ENCODE data around the gene SPINK8. TPM values are rescaled to one million over a fixed set of nuclear protein-coding genes. Genes with fewer than 3 reads are reported as not detected.

Gene SPINK8
- total and polyA plus RNA-seq, 2 of the 4 experiments (the other 2 are of a cell fraction) = not detected

DNA sequence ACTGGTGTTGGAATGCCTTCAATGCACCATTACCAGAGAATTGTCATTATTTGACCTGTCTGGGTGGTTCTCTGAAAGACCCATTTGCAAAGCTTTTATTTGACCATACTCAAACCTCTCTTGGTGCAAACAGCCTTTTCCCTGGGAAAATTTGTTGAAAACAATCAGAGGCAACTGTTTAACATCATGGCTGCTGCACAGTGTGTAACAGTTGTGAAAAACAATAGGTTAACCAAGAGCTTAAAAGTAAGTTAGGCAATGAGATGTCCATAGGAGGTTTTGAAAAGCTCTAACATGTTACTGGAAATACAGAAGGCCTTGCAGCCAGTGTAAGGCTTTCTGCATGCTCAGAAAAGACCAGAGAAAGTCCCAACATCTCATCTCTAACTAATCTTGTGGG is 18.9 kb downstream of the SPINK8 start:
- Histone ChIP-seq H3K36me3 (ENCODE audit: control insufficient read depth, insufficient read depth, low read length) (no peaks in the 10 kb centered on the region), H3K4me1 (ENCODE audit: control insufficient read depth, insufficient read depth, low read length) (no peaks in the 10 kb centered on the region), H3K4ac (ENCODE audit: low read depth, low read length) (no peak overlapping the region), H4K8ac (ENCODE audit: low read depth in 2 of 2, low read length in 2 of 2) (no peak overlapping the region), H3K23ac (ENCODE audit: low read depth, low read length) (no peak overlapping the region), H3K56ac (ENCODE audit: extremely low read depth, insufficient read depth, low read length) (no peak overlapping the region), H2AK5ac (ENCODE audit: low read depth, low read length) (no peak overlapping the region), H3K4me3 (ENCODE audit: insufficient read depth, low read depth, low read length) (no peak overlapping the region), H3K14ac (replicated peaks; ENCODE audit: low read depth, low read length) (no peak overlapping the region), H3K79me1 (ENCODE audit: low read depth in 1 of 2, low read length in 2 of 2) (no peaks in the 10 kb centered on the region), H2BK120ac (ENCODE audit: low read depth, low read length) (no peak overlapping the region), H3K9me3 (ENCODE audit: control insufficient read depth, insufficient read depth, low read length) (peaks cover 17% of the 10 kb centered on the region), H3K9me1 (ENCODE audit: insufficient read depth, low read length) (no peaks in the 10 kb centered on the region), H3K18ac (ENCODE audit: low read depth, low read length) (no peak overlapping the region), H2BK15ac (ENCODE audit: low read depth, low read length) (no peak overlapping the region), H3K9ac (ENCODE audit: low read depth, low read length) (no peak overlapping the region), H2AK9ac (replicated peaks; ENCODE audit: low read depth, low read length, poor library complexity) (no peak overlapping the region), H2BK20ac (ENCODE audit: low read depth, low read length) (no peak overlapping the region), H4K91ac (ENCODE audit: insufficient read depth, low read depth, low read length) (no peak overlapping the region), H4K5ac (ENCODE audit: low read depth, low read length) (no peak overlapping the region), H3K27me3 (ENCODE audit: control insufficient read depth, insufficient read depth, low read length) (peaks cover 6% of the 10 kb centered on the region), H4K20me1 (ENCODE audit: insufficient read depth, low read length) (no peaks in the 10 kb centered on the region), H3K27ac (ENCODE audit: insufficient read depth, low read length) (no peak overlapping the region), H3K4me2 (ENCODE audit: low read depth, low read length) (no peak overlapping the region), H2AFZ (replicated peaks; ENCODE audit: low read length, poor library complexity) (no peak overlapping the region), H2BK5ac (ENCODE audit: low read depth, low read length, poor library complexity, severe bottlenecking) (no peak overlapping the region)
- TF ChIP-seq MAZ (IDR thresholded peaks at IDR 0.05; ENCODE audit: borderline replicate concordance, low read depth, low read length) (no peak), CHD1 (IDR thresholded peaks at IDR 0.05; ENCODE audit: low read depth, low read length) (no peak), NFE2L2 (IDR thresholded peaks at IDR 0.05; ENCODE audit: low read depth, low read length) (no peak), POLR2A (IDR thresholded peaks at IDR 0.05; ENCODE audit: low read depth, low read length) (no peak), RAD21 (IDR thresholded peaks at IDR 0.05; ENCODE audit: low read length) (no peak), FOS (IDR thresholded peaks at IDR 0.05; ENCODE audit: low read depth, low read length) (no peak), SMC3 (IDR thresholded peaks at IDR 0.05; ENCODE audit: low read depth, low read length) (no peak), MXI1 (IDR thresholded peaks at IDR 0.05; ENCODE audit: borderline replicate concordance, low read depth, low read length) (no peak), USF2 (IDR thresholded peaks at IDR 0.05; ENCODE audit: low read depth, low read length) (no peak), BHLHE40 (IDR thresholded peaks at IDR 0.05; ENCODE audit: low read depth, low read length) (no peak)
- TF ChIP-seq, protein P1, sequence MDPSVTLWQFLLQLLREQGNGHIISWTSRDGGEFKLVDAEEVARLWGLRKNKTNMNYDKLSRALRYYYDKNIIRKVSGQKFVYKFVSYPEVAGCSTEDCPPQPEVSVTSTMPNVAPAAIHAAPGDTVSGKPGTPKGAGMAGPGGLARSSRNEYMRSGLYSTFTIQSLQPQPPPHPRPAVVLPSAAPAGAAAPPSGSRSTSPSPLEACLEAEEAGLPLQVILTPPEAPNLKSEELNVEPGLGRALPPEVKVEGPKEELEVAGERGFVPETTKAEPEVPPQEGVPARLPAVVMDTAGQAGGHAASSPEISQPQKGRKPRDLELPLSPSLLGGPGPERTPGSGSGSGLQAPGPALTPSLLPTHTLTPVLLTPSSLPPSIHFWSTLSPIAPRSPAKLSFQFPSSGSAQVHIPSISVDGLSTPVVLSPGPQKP (IDR thresholded peaks at IDR 0.05; ENCODE audit: borderline replicate concordance, low read depth, low read length) = no peak
- TF ChIP-seq, protein P2, sequence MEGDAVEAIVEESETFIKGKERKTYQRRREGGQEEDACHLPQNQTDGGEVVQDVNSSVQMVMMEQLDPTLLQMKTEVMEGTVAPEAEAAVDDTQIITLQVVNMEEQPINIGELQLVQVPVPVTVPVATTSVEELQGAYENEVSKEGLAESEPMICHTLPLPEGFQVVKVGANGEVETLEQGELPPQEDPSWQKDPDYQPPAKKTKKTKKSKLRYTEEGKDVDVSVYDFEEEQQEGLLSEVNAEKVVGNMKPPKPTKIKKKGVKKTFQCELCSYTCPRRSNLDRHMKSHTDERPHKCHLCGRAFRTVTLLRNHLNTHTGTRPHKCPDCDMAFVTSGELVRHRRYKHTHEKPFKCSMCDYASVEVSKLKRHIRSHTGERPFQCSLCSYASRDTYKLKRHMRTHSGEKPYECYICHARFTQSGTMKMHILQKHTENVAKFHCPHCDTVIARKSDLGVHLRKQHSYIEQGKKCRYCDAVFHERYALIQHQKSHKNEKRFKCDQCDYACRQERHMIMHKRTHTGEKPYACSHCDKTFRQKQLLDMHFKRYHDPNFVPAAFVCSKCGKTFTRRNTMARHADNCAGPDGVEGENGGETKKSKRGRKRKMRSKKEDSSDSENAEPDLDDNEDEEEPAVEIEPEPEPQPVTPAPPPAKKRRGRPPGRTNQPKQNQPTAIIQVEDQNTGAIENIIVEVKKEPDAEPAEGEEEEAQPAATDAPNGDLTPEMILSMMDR (conservative IDR thresholded peaks at IDR 0.05; ENCODE audit: low read depth, low read length) = no peak
- dilution Hi-C loops (cut with HindIII; ENCODE audit: low sequenced_read_pairs, unreplicated experiment) = no loop called here
- BruUV-seq (replicated peaks) = no TSS peak
- ChIA-PET CTCF (no interaction called here), POLR2A (ENCODE audit: unreplicated experiment) (no interaction called here)
- intact Hi-C loops (cut with micrococcal nuclease) = no loop called here
- no peak for ATAC-seq (ENCODE audit: low read depth)
- DNase-seq = no peak
- in situ Hi-C loops (cut with MboI; ENCODE audit: low sequenced_read_pairs) = no loop called here
